MM.1S (cell line): Measurements from ENCODE around the gene OR6Y1.

ENCODE experiments used
- EZH2 ChIP-seq: fragments of 300-600 bp; sonication (generic); optimal IDR thresholded peaks from 2 replicates; pipeline ENCODE3; 2017; ENCODE audit warnings: low read depth, mild to moderate bottlenecking, antibody characterized with exemption, low read length, mixed read lengths
- EZH2phosphoT487 ChIP-seq: fragments of 300-600 bp; sonication (generic); IDR thresholded peaks from 2 replicates; pipeline ENCODE4 v1.6.1; 2018; ENCODE audit warnings: antibody characterized with exemption, low read length
- TF ChIP-seq, protein P1 (sequence below): fragments of 300-600 bp; sonication (generic); IDR thresholded peaks from 2 replicates; pipeline ENCODE4 v1.5.1; 2016; ENCODE audit warnings: antibody characterized with exemption, low read length, mixed read lengths

DNA sequence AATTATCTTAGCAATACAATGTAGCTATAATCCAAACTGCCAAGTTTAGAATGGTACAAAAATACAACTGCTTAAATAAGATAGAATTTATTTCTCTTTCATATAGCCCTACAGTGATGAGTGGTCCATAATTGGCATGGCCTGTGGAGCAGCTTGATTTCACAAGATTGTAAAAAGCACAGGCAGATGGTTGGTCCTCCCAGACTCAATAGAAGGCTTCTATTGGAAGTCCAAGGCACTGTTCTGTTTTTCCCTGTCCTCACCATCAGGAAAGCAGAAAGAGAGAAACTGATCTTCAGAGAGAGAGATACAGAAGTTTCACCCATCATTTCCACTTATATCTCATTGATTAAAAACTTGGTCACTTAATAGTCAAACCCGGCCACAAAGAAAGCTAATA lies 18.0 kb upstream of the OR6Y1 start:
- TF ChIP-seq, protein P1, sequence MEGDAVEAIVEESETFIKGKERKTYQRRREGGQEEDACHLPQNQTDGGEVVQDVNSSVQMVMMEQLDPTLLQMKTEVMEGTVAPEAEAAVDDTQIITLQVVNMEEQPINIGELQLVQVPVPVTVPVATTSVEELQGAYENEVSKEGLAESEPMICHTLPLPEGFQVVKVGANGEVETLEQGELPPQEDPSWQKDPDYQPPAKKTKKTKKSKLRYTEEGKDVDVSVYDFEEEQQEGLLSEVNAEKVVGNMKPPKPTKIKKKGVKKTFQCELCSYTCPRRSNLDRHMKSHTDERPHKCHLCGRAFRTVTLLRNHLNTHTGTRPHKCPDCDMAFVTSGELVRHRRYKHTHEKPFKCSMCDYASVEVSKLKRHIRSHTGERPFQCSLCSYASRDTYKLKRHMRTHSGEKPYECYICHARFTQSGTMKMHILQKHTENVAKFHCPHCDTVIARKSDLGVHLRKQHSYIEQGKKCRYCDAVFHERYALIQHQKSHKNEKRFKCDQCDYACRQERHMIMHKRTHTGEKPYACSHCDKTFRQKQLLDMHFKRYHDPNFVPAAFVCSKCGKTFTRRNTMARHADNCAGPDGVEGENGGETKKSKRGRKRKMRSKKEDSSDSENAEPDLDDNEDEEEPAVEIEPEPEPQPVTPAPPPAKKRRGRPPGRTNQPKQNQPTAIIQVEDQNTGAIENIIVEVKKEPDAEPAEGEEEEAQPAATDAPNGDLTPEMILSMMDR, result no peak
- TF ChIP-seq EZH2phosphoT487 (no peak), EZH2 (no peak)
